CD4-positive, alpha-beta T cell treated with Interleukin-12 subunit alpha and Interleukin-12 subunit beta, for 1 hour (primary cell): ENCODE results near the gene PPP2R3B.
"Not testable (repeated sequence)": the region's sequence is repeated elsewhere in the genome, so short reads cannot be mapped to it uniquely, and the experiment has no call there.

Experiments
- DNase-seq: peaks from one replicate; pipeline ENCODE4 v3.0.0-alpha.2; 2020

The PPP2R3B gene

DNA sequence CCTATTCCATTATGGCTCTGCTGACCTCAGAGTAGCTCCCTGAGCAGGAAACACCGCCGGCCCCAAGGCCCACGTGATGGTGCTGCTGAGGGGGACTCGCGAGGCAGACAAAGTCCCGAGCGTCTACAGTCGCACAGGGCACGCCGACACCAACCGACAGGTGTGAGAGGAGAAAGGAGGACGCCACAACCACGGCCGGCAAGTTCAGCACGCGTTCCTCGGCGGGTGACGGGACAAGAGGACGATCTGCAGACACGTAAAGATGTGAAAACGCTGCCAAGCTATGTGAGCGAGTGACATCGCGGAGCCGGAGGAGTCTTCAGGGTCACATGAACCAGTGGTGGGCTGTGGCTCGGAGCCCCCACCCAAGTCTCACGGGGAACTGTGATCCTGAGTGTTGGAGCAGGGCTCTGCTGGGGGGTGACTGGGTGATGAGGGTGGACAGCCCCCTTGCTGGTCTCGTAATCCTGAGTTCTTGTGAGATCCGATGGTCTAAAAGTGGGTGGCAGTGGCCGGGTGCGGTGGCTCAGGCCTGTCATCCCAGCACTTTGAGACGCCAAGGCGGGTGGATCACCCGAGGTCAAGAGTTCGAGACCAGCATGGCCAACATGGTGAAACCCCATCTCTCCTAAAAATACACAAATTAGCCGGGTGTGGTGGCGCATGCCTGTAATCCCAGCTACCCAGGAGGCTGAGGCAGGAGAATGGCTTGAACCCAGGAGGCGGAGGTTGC, 34.0 kb downstream of the PPP2R3B start:
- no peak for DNase-seq

DNA sequence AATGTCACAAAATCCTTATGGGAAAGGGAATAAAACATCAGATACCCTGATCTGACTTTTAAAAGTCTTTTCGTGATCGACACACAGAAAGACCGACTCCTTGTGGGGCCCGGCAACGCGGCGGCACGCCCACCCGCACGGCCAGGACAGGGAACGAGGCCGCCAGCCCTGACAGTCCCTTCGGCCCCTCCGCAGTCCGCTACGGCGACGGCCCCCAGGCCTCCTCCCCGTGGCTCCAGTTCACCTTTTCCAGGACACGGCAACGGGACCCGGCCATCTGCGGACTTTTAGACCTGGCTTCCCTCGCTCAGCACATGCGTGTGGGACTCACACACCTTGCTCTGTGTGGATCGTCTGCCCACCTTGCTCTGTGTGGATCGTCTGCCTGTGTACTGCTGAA, 34.5 kb downstream of the PPP2R3B start:
- DNase-seq = no peak

DNA sequence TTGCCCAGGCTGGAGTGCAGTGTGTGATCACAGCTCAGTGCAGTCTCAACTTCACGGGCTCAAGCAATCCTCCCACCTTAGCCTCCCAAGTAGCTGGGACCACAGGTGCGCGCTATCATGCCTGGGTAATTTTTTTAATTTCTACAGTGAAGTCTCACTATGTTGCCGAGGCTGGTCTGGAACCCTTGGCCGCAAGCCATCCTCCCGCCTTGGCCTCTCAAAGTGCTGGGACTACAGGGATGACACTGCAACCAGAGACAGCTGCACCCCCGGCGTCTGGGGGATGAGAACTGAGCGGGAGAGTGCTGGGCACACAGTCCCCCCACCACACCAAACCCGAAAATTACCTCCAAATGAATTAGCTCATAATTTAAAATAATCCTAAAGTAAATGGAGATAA, 35.0 kb downstream of the PPP2R3B start:
- DNase-seq = no peak

DNA sequence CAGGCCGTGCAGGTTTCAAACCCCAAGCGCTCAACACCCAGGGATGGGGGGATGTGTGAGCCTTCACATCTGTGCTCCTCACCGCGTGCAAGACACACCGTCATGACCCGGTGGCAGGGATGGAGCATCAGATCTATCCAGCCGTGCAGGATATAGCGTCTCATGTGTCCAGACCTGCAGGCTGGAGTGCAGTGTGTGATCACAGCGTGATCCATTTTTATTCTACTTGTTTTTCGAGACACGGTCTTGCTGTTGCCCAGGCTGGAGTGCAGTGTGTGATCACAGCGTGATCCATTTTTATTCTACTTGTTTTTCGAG, 35.4 kb downstream of the PPP2R3B start:
- not testable (repeated sequence) for DNase-seq

DNA sequence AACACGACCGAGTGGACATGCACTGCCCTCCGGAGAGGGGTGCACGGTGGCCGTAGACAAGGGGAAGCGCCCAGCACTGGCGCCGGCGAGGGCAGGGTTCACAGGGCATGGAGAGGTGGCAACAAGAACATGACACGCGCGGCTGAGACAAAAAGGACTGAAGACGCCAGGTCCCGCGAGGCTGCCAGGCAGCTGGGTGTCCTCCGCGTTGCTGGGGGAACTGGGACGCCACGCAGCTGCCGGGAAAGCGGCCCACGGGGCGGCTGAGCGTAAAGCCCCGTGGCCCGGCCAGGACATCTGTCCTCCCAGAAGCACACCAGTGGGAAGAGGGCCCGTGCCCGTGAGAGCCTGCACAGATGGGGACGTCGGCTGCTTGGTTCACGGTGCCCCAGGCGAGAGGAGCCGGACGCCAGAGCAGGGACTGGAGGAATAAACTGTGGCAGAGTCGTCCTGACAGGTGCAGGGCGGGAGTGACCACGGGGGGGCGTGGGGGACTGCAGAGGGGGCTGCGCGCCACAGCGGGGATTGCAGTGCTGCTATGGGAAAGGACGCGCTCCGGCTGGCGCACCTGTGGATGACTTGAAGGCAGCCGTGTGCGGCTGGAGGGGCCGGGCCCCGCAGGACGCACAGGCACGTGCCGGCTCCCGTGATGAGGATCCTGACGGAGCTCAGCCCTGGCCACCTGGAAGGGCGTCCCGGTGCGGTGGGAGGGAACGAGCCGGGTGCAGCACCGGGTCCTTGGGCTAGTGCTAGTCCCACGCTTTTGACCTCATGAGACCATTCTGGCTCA, 36.0 kb downstream of the PPP2R3B start:
- DNase-seq = no peak

- DNase-seq = no peak
These were observed 36.6 kb downstream of the PPP2R3B start for GRCh38 chrX:350148-350533.

DNA sequence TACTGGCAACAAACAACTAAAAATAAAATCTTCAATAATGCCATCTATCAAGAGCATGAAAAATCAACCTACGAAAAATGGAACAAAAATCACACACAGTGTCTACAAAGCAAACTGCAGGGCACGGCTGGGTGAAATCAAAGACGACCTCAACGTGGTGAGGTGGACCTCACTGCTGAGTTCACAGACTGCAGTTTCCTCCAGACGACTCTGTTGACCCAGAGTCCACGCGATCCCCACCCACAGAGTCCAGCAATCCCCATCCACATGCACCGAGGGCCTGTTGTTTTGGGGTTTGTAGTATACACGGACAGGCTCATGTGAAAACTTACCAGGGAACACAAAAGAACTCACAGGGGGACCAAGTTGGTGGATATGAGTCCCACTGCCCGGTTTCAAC, 37.0 kb downstream of the PPP2R3B start:
- no peak for DNase-seq

GRCh38 chrX:349196-349595, 37.5 kb downstream of the PPP2R3B start:
- no peak for DNase-seq

- no peak for DNase-seq
These were observed 38.1 kb downstream of the PPP2R3B start for GRCh38 chrX:348461-349117.

DNA sequence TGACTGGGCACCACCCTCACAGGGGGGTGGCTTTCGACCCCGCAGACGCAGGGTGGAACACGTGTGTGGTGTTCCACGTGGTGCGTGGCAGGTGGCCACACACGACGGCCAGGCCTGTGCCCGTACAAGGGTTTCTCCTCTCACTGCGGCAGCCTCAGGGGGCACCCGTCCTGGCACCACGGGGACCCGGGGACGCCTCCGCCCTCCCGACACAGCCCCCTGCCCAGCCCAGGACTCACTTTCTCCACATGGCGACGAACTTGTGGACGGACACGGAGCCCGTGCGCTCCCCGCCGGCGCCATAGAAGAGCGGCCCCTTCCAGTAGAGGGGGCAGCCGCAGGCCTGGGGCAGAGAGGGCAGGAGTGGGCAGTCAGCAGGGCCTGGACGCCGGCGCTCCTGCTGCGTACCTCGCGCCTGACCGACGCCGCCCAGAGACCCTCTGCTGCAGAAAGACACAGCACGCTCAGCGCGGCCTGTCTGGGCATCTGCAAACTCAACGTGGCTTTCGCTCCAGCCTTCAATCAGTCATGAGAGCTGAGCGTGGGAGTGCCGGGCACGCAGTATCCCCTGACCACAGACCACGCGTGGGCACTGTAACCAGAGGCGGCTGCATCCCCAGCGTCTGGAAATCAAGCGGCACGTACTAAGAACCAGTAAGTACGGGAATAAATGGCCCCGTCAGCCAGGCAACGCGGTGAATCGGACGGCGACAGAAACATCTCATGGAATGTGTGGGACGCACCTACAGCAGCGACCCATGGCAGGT, 39.2 kb downstream of the PPP2R3B start:
- DNase-seq = no peak

- no peak for DNase-seq
These were observed 40.5 kb downstream of the PPP2R3B start for GRCh38 chrX:346034-346813.

DNA sequence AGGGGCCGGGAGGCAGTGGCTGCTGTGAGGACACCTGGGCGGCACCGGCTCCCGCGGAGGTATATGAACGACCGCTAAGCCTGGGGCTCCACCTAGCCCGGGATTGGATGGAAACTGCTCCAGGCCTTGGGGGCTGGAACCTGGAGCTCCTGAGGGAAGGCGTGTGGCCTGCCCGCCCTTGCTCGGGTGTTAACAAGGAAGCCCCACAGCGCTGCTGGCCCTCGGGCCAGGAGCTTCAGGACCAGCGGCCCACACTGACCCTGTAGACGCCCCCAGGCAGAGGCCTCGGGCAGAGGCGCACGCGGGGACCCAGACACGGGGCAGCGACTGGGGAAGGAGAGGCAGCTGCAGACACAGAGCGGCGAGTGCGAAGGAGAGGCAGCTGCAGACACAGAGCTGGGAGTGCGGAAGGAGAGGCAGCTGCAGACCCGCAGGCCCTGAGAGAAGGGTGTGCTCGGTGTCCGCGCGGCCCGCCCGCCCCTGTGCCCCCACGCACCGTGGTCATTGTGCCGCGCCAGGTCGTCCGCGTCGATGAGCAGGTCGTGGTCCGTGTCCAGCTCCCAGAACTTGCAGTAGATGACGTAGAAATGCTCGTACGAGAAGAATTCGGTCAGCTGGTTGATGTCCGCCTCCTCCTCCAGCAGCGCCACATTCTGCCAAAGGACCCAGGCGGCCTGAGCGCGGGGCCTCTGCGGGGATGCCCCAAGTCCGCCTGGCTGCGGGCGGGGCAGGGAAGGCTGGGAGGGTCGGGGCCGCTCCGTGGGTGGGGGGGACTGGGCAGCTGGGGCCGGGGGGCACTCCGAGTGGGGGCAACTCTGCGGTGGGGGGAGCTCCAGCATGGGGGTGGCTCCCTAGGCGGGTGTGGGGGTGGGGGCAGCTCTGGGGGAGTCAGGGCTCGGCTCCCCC, 41.4 kb downstream of the PPP2R3B start:
- DNase-seq = no peak

- DNase-seq = no peak
These were observed 42.3 kb downstream of the PPP2R3B start for GRCh38 chrX:344371-344901.

DNA sequence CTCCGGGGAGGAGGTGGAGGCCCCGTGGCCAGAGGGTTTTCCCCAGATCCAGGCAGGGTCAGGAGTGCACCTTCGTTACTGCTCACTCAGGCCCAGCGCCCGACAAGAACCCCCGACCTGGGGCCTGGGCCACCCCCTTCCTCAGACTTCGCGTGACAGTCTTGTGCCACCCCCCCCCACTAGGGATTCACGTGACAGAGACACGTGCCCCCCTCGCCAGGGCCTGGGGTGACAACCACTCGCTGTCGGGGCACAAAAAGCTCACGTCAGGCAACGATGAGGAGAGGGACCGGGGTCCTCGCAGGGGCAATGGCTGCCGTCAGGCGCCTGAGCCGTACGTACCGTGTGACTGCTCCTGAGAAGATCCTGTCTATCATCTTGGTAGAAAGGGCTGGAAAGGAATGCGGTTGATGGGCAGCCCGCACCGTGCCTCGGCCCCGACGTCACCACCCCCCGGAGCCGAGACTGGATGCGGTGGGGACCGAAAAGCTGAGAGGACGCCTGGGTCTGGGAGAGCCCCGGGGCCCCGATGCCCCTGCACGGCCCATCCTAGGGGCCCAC, 45.1 kb downstream of the PPP2R3B start:
- DNase-seq = no peak

DNA sequence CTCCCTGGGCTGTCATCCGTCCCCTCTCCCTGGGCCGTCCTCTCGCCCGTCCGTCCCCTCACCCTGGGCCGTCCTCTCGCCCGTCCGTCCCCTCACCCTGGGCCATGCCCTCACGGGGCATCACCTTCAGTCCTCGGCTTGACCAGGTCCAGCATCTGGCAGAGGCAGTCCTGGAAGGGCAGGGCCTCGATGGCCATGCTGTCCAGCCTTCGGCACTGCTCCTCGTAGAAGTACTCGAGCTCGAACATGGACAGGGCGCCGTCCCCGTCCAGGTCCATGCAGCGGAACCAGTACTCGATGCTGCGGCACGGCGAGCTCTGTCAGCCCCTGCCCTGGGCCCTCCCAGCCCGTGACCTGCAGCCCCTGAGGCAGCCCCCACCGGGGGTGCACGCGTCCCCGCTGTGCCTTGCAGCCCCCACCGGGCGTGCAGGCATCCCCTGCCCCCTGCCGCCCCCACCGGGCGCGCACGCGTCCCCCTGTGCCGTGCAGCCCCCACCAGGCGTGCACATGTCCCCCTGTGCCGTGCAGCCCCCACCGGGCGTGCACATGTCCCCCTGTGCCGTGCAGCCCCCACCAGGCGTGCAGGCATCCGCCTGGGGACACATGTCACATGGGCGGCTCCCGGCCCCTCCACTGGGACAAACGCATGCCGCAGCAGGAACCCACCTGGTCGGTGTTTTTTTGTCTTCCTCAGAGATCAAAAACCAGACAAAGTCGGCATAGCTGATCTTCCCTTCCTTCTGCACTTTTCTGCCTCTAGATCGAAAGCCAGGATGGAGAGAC, 45.9 kb downstream of the PPP2R3B start:
- no peak for DNase-seq

GRCh38 chrX:340121-340520, 46.6 kb downstream of the PPP2R3B start:
- no peak for DNase-seq

GRCh38 chrX:338836-339400, 47.8 kb downstream of the PPP2R3B start:
- DNase-seq = no peak

- DNase-seq = no peak
These were observed 48.3 kb downstream of the PPP2R3B start for GRCh38 chrX:338281-338835.

- no peak for DNase-seq
These were observed 49.3 kb downstream of the PPP2R3B start for GRCh38 chrX:337331-337831.
